ENCODE results near the gene LAMA3. TPM values are rescaled to one million over a fixed set of nuclear protein-coding genes. Genes with fewer than 3 reads are reported as not detected.

The LAMA3 gene
- total and polyA plus RNA-seq, 5 donors: 1.7 to 5.4 (median 4.2) TPM

GRCh38 chr18:23784832-23785245 is 95.6 kb downstream of the LAMA3 start:
- H3K4me3 ChIP-seq (ENCODE audit: low read length): no peak overlapping the region
- H3K27me3 ChIP-seq (ENCODE audit: control insufficient read depth, insufficient read depth): no peaks in the 10 kb centered on the region
- H3K4me1 ChIP-seq (ENCODE audit: control insufficient read depth, insufficient read depth, low read length): no peaks in the 10 kb centered on the region
- H3K9me3 ChIP-seq (ENCODE audit: control insufficient read depth, low read length): no peaks in the 10 kb centered on the region
- intact Hi-C loops (cut with DNase I): no loop called here
- WGBS: 29% methylated on average over 1 of the region's 1 CpG
- ATAC-seq: no peak
- DNase-seq: no peak
- no peak overlapping the region for H3K27ac ChIP-seq (ENCODE audit: low read length)

GRCh38 chr18:23793051-23793450 is 103.8 kb downstream of the LAMA3 start:
- no peaks in the 10 kb centered on the region for H3K27me3 ChIP-seq (ENCODE audit: control insufficient read depth, insufficient read depth)
- DNase-seq (no peak), ATAC-seq (no peak)
- no peaks in the 10 kb centered on the region for H3K9me3 ChIP-seq (ENCODE audit: control insufficient read depth, low read length)
- no peaks in the 10 kb centered on the region for H3K4me1 ChIP-seq (ENCODE audit: control insufficient read depth, insufficient read depth, low read length)
- 62% methylated on average over 1 of the region's 1 CpG for WGBS
- H3K27ac ChIP-seq (ENCODE audit: low read length): no peak overlapping the region
- intact Hi-C loops (cut with DNase I): no loop called here
- H3K4me3 ChIP-seq (ENCODE audit: low read length): no peak overlapping the region

- intact Hi-C loops (cut with DNase I): no loop called here
- 94% methylated on average over 6 of the region's 6 CpGs for WGBS
- H3K27ac ChIP-seq (ENCODE audit: low read length): no peak overlapping the region
- no peaks in the 10 kb centered on the region for H3K9me3 ChIP-seq (ENCODE audit: control insufficient read depth, low read length)
- DNase-seq (no peak), ATAC-seq (peak in 1 of 2 donors; percentile 22)
- no peaks in the 10 kb centered on the region for H3K4me1 ChIP-seq (ENCODE audit: control insufficient read depth, insufficient read depth, low read length)
- no peaks in the 10 kb centered on the region for H3K27me3 ChIP-seq (ENCODE audit: control insufficient read depth, insufficient read depth)
- H3K4me3 ChIP-seq (ENCODE audit: low read length): no peak overlapping the region
Measured at GRCh38 chr18:23793985-23794867, 105.0 kb downstream of the LAMA3 start.

GRCh38 chr18:23798249-23798648 is 109.0 kb downstream of the LAMA3 start:
- Histone ChIP-seq H3K4me3 (ENCODE audit: low read length) (no peak overlapping the region), H3K9me3 (ENCODE audit: control insufficient read depth, low read length) (no peaks in the 10 kb centered on the region), H3K27ac (ENCODE audit: low read length) (no peak overlapping the region), H3K27me3 (ENCODE audit: control insufficient read depth, insufficient read depth) (no peaks in the 10 kb centered on the region), H3K4me1 (ENCODE audit: control insufficient read depth, insufficient read depth, low read length) (no peaks in the 10 kb centered on the region)
- intact Hi-C loops (cut with DNase I): no loop called here
- no peak for ATAC-seq
- DNase-seq: no peak
- WGBS: 61% methylated on average over 7 of the region's 7 CpGs

- DNase-seq: no peak
- Histone ChIP-seq H3K9me3 (ENCODE audit: control insufficient read depth, low read length) (no peaks in the 10 kb centered on the region), H3K4me3 (ENCODE audit: low read length) (no peak overlapping the region), H3K27me3 (ENCODE audit: control insufficient read depth, insufficient read depth) (no peaks in the 10 kb centered on the region), H3K27ac (ENCODE audit: low read length) (no peak overlapping the region), H3K4me1 (ENCODE audit: control insufficient read depth, insufficient read depth, low read length) (no peaks in the 10 kb centered on the region)
- no peak for ATAC-seq
- intact Hi-C loops (cut with DNase I): no loop called here
- 60% methylated on average over 3 of the region's 3 CpGs for WGBS
Measured at GRCh38 chr18:23798824-23799223, 109.6 kb downstream of the LAMA3 start.

GRCh38 chr18:23799540-23799939 is 110.3 kb downstream of the LAMA3 start:
- 93% methylated on average over 7 of the region's 7 CpGs for WGBS
- no peak for ATAC-seq
- H3K9me3 ChIP-seq (ENCODE audit: control insufficient read depth, low read length): no peaks in the 10 kb centered on the region

GRCh38 chr18:23800902-23801301 is 111.6 kb downstream of the LAMA3 start:
- DNase-seq: no peak
- no peak overlapping the region for H3K27ac ChIP-seq (ENCODE audit: low read length)
- intact Hi-C loops (cut with DNase I): loop anchor here in 1 of 4 donors (10.0 kb wide), 1 partner anchor 56 kb away; no protein-coding TSS in a partner anchor
- ATAC-seq: no peak
- 94% methylated on average over 3 of the region's 3 CpGs for WGBS
- H3K9me3 ChIP-seq (ENCODE audit: control insufficient read depth, low read length): no peaks in the 10 kb centered on the region
- H3K27me3 ChIP-seq (ENCODE audit: control insufficient read depth, insufficient read depth): no peaks in the 10 kb centered on the region
- no peaks in the 10 kb centered on the region for H3K4me1 ChIP-seq (ENCODE audit: control insufficient read depth, insufficient read depth, low read length)
- no peak overlapping the region for H3K4me3 ChIP-seq (ENCODE audit: low read length)

More at GRCh38 chr18:23799540-23799939, 110.3 kb downstream of the LAMA3 start:
- Histone ChIP-seq H3K27me3 (ENCODE audit: control insufficient read depth, insufficient read depth) (no peaks in the 10 kb centered on the region), H3K27ac (ENCODE audit: low read length) (no peak overlapping the region), H3K4me1 (ENCODE audit: control insufficient read depth, insufficient read depth, low read length) (no peaks in the 10 kb centered on the region), H3K4me3 (ENCODE audit: low read length) (no peak overlapping the region)
- no peak for DNase-seq
- intact Hi-C loops (cut with DNase I): no loop called here

- DNase-seq (no peak), ATAC-seq (no peak)
- Histone ChIP-seq H3K4me3 (ENCODE audit: low read length) (no peak overlapping the region), H3K9me3 (ENCODE audit: control insufficient read depth, low read length) (no peaks in the 10 kb centered on the region), H3K4me1 (ENCODE audit: control insufficient read depth, insufficient read depth, low read length) (no peaks in the 10 kb centered on the region), H3K27ac (ENCODE audit: low read length) (no peak overlapping the region), H3K27me3 (ENCODE audit: control insufficient read depth, insufficient read depth) (no peaks in the 10 kb centered on the region)
- intact Hi-C loops (cut with DNase I): loop anchor here in 1 of 4 donors (10.0 kb wide), 1 partner anchor 58 kb away; no protein-coding TSS in a partner anchor
- WGBS: 93% methylated on average over 2 of the region's 2 CpGs
Measured at GRCh38 chr18:23802817-23803216, 113.6 kb downstream of the LAMA3 start.

- H3K4me1 ChIP-seq (ENCODE audit: control insufficient read depth, insufficient read depth, low read length): no peaks in the 10 kb centered on the region
- no peaks in the 10 kb centered on the region for H3K27me3 ChIP-seq (ENCODE audit: control insufficient read depth, insufficient read depth)
- ATAC-seq: no peak
- no peak for DNase-seq
- WGBS: 77% methylated on average over 3 of the region's 3 CpGs
- H3K9me3 ChIP-seq (ENCODE audit: control insufficient read depth, low read length): no peaks in the 10 kb centered on the region
- no peak overlapping the region for H3K4me3 ChIP-seq (ENCODE audit: low read length)
- intact Hi-C loops (cut with DNase I): loop anchor here in 1 of 4 donors (10.0 kb wide), 1 partner anchor 59 kb away; no protein-coding TSS in a partner anchor
- H3K27ac ChIP-seq (ENCODE audit: low read length): no peak overlapping the region
Measured at GRCh38 chr18:23803755-23804154, 114.5 kb downstream of the LAMA3 start.

GRCh38 chr18:23805898-23806297 is 116.6 kb downstream of the LAMA3 start:
- H3K9me3 ChIP-seq (ENCODE audit: control insufficient read depth, low read length): no peaks in the 10 kb centered on the region
- H3K27me3 ChIP-seq (ENCODE audit: control insufficient read depth, insufficient read depth): no peaks in the 10 kb centered on the region
- WGBS: 98% methylated on average over 1 of the region's 1 CpG
- H3K27ac ChIP-seq (ENCODE audit: low read length): no peak overlapping the region
- no peaks in the 10 kb centered on the region for H3K4me1 ChIP-seq (ENCODE audit: control insufficient read depth, insufficient read depth, low read length)
- DNase-seq (no peak), ATAC-seq (no peak)
- intact Hi-C loops (cut with DNase I): loop anchor here in 1 of 4 donors (10.0 kb wide), 1 partner anchor 61 kb away; no protein-coding TSS in a partner anchor
- H3K4me3 ChIP-seq (ENCODE audit: low read length): no peak overlapping the region

- no peak overlapping the region for H3K27ac ChIP-seq (ENCODE audit: low read length)
- 60% methylated on average over 3 of the region's 3 CpGs for WGBS
- intact Hi-C loops (cut with DNase I): loop anchor here in 1 of 4 donors (10.0 kb wide), 1 partner anchor 65 kb away; no protein-coding TSS in a partner anchor
- no peak overlapping the region for H3K4me3 ChIP-seq (ENCODE audit: low read length)
- DNase-seq (no peak), ATAC-seq (no peak)
- H3K27me3 ChIP-seq (ENCODE audit: control insufficient read depth, insufficient read depth): no peaks in the 10 kb centered on the region
- H3K4me1 ChIP-seq (ENCODE audit: control insufficient read depth, insufficient read depth, low read length): no peaks in the 10 kb centered on the region
- H3K9me3 ChIP-seq (ENCODE audit: control insufficient read depth, low read length): no peaks in the 10 kb centered on the region
Measured at GRCh38 chr18:23809415-23809814, 120.2 kb downstream of the LAMA3 start.

Data from right cardiac atrium (tissue), 5 donors.